SK-N-SH treated with all-trans-retinoic acid at 6 μM for 48 hours (cell line): Measurements from ENCODE around the gene GATAD1.
A peak's percentile ranks its signal among the peaks of the same experiment; 100 is the strongest.

ENCODE experiments used
- ATAC-seq: fragments of 200-7000 bp; cut with Tn5 transposase; 3 replicates; pipeline ENCODE4 v1.9.1; 2020; ENCODE audit warnings: mild to moderate bottlenecking, moderate library complexity
- ARNTL ChIP-seq: fragments of 450-650 bp; formaldehyde crosslinking; IDR thresholded peaks from 2 replicates; pipeline ENCODE4 v1.5.0; 2020; ENCODE audit warnings: low read depth, mild to moderate bottlenecking, moderate library complexity, borderline replicate concordance
- BACH2 ChIP-seq: fragments of 250-450 bp; sonication (Bioruptor Pico); IDR thresholded peaks from 2 replicates; pipeline ENCODE4 v1.9.0; 2021; ENCODE audit warnings: mild to moderate bottlenecking, borderline replicate concordance
- CSDC2 ChIP-seq: fragments of 250-450 bp; sonication (Bioruptor Pico); IDR thresholded peaks from 2 replicates; pipeline ENCODE4 v1.5.0; 2020; ENCODE audit warnings: mild to moderate bottlenecking, moderate library complexity
- CSRNP3 ChIP-seq: fragments of 250-450 bp; sonication (Bioruptor Pico); IDR thresholded peaks from 2 replicates; pipeline ENCODE4 v1.5.1; 2021; ENCODE audit warnings: mild to moderate bottlenecking, moderate library complexity
- GLIS3 ChIP-seq: fragments of 250-450 bp; sonication (Bioruptor Pico); IDR thresholded peaks from 2 replicates; pipeline ENCODE4 v1.5.0; 2020; ENCODE audit warnings: mild to moderate bottlenecking, moderate library complexity
- ISL1 ChIP-seq: fragments of 250-450 bp; sonication (Bioruptor Pico); IDR thresholded peaks from 2 replicates; pipeline ENCODE4 v2.1.2; 2022; ENCODE audit warnings: mild to moderate bottlenecking, moderate library complexity
- OSR1 ChIP-seq: fragments of 250-450 bp; sonication (Bioruptor Pico); IDR thresholded peaks from 2 replicates; pipeline ENCODE4 v1.8.0; 2022; ENCODE audit warnings: moderate library complexity, mild to moderate bottlenecking, inconsistent platforms
- POU6F1 ChIP-seq: fragments of 250-450 bp; sonication (Bioruptor Pico); IDR thresholded peaks from 2 replicates; pipeline ENCODE4 v1.8.0; 2021; ENCODE audit warnings: low read depth, mild to moderate bottlenecking, moderate library complexity, borderline replicate concordance
- SNAI2 ChIP-seq: fragments of 250-450 bp; sonication (Bioruptor Pico); IDR thresholded peaks from 2 replicates; pipeline ENCODE4 v1.5.0; 2020; ENCODE audit warnings: mild to moderate bottlenecking, moderate library complexity
- TCF4 ChIP-seq: fragments of 250-450 bp; sonication (Bioruptor Pico); IDR thresholded peaks from 2 replicates; pipeline ENCODE4 v1.8.0; 2021; ENCODE audit warnings: mild to moderate bottlenecking, moderate library complexity, borderline replicate concordance
- TOX ChIP-seq: fragments of 250-450 bp; sonication (Bioruptor Pico); IDR thresholded peaks from 2 replicates; pipeline ENCODE4 v1.8.0; 2021; ENCODE audit warnings: mild to moderate bottlenecking, moderate library complexity, borderline replicate concordance
- ZC3H10 ChIP-seq: fragments of 250-450 bp; sonication (Bioruptor Pico); IDR thresholded peaks from 2 replicates; pipeline ENCODE4 v1.5.1; 2021; ENCODE audit warnings: mild to moderate bottlenecking, moderate library complexity
- ZFP30 ChIP-seq: fragments of 450-650 bp; formaldehyde crosslinking; IDR thresholded peaks from 2 replicates; pipeline ENCODE4 v1.5.0; 2022; ENCODE audit warnings: mild to moderate bottlenecking, moderate library complexity
- ZNF565 ChIP-seq: fragments of 450-650 bp; formaldehyde crosslinking; conservative IDR thresholded peaks from 2 replicates; pipeline ENCODE4 v1.5.0; 2020; ENCODE audit warnings: low read depth, mild to moderate bottlenecking, moderate library complexity
- ZNF70 ChIP-seq: fragments of 450-650 bp; formaldehyde crosslinking; IDR thresholded peaks from 2 replicates; pipeline ENCODE4 v1.5.0; 2020; ENCODE audit warnings: mild to moderate bottlenecking, moderate library complexity
- ZNF8 ChIP-seq: fragments of 450-650 bp; formaldehyde crosslinking; IDR thresholded peaks from 2 replicates; pipeline ENCODE4 v1.5.0; 2020; ENCODE audit warnings: mild to moderate bottlenecking, moderate library complexity
- TF ChIP-seq, protein P1 (sequence below): fragments of 250-450 bp; sonication (Bioruptor Pico); IDR thresholded peaks from 2 replicates; pipeline ENCODE4 v1.5.1; 2020; ENCODE audit warnings: low read depth, mild to moderate bottlenecking, moderate library complexity
- TF ChIP-seq, protein P2 (sequence below): fragments of 250-450 bp; sonication (Bioruptor Pico); IDR thresholded peaks from 2 replicates; pipeline ENCODE4 v1.8.0; 2020; ENCODE audit warnings: mild to moderate bottlenecking, moderate library complexity, borderline replicate concordance

GATAD1 gene

GRCh38 chr7:92461027-92462003 lies 14.0 kb downstream of the GATAD1 start:
- ATAC-seq, result peak; percentile 92
- no peak for TF ChIP-seq POU6F1 (CRISPR knock-in tag)
- TF ChIP-seq TOX, result 0 out of 2 replicates have a peak, but pooled peaks have one; percentile 20

DNA sequence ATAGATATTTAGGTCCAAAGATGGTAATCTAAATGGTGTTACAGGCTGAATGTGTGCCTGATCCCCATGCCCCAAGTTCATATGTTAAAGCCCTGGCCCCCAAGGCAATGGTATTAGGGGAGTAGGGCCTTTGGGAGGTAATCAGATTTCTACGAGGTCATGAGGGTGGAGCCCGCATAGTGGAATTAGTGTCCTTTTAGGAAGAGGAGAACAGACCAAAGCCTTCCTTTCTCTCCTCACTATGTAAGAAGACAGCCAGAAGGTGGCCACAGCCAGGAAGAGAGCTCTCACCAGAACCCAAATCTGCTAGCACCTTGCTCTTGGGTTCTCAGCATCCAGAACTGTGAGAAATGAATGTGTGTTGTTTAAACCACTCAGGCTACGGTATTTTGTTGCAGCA lies 15.3 kb downstream of the GATAD1 start:
- no peak for ATAC-seq
- TF ChIP-seq ISL1 (CRISPR knock-in tag) (no peak), ZC3H10 (no peak), ARNTL (CRISPR knock-in tag) (no peak), ZNF565 (CRISPR knock-in tag) (no peak), BACH2 (CRISPR knock-in tag) (no peak), ZFP30 (CRISPR knock-in tag) (no peak), CSRNP3 (CRISPR knock-in tag) (no peak), GLIS3 (CRISPR knock-in tag) (no peak), ZNF70 (no peak), SNAI2 (CRISPR knock-in tag) (no peak), ZNF8 (CRISPR knock-in tag) (no peak)
- TF ChIP-seq, protein P1, sequence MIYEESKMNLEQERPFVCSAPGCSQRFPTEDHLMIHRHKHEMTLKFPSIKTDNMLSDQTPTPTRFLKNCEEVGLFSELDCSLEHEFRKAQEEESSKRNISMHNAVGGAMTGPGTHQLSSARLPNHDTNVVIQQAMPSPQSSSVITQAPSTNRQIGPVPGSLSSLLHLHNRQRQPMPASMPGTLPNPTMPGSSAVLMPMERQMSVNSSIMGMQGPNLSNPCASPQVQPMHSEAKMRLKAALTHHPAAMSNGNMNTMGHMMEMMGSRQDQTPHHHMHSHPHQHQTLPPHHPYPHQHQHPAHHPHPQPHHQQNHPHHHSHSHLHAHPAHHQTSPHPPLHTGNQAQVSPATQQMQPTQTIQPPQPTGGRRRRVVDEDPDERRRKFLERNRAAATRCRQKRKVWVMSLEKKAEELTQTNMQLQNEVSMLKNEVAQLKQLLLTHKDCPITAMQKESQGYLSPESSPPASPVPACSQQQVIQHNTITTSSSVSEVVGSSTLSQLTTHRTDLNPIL (CRISPR knock-in tag), result no peak

- ATAC-seq, result no peak
These were observed 17.2 kb downstream of the GATAD1 start for GRCh38 chr7:92464515-92464914.

More at GRCh38 chr7:92464515-92464914, 17.2 kb downstream of the GATAD1 start:
- TF ChIP-seq CSDC2 (CRISPR knock-in tag), result no peak
- TF ChIP-seq ISL1 (CRISPR knock-in tag), result no peak
- TF ChIP-seq POU6F1 (CRISPR knock-in tag), result no peak
- TF ChIP-seq GLIS3 (CRISPR knock-in tag), result no peak
- TF ChIP-seq, protein P2, sequence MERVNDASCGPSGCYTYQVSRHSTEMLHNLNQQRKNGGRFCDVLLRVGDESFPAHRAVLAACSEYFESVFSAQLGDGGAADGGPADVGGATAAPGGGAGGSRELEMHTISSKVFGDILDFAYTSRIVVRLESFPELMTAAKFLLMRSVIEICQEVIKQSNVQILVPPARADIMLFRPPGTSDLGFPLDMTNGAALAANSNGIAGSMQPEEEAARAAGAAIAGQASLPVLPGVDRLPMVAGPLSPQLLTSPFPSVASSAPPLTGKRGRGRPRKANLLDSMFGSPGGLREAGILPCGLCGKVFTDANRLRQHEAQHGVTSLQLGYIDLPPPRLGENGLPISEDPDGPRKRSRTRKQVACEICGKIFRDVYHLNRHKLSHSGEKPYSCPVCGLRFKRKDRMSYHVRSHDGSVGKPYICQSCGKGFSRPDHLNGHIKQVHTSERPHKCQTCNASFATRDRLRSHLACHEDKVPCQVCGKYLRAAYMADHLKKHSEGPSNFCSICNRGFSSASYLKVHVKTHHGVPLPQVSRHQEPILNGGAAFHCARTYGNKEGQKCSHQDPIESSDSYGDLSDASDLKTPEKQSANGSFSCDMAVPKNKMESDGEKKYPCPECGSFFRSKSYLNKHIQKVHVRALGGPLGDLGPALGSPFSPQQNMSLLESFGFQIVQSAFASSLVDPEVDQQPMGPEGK (CRISPR knock-in tag), result no peak
- TF ChIP-seq ZC3H10, result no peak
- no peak for TF ChIP-seq TCF4
- TF ChIP-seq OSR1 (CRISPR knock-in tag), result no peak
- no peak for TF ChIP-seq BACH2 (CRISPR knock-in tag)
- TF ChIP-seq ZNF8 (CRISPR knock-in tag), result no peak
- no peak for TF ChIP-seq ZNF70
- no peak for TF ChIP-seq CSRNP3 (CRISPR knock-in tag)
